Neural cell (in vitro differentiated cells): ENCODE results near the gene STX8.

Source experiments
- EP300 ChIP-seq: fragments of 450-650 bp; conservative IDR thresholded peaks from 2 replicates; pipeline ENCODE4 v1.6.1; 2014; ENCODE audit warnings: antibody characterized with exemption, mild to moderate bottlenecking, moderate library complexity; ENCODE audit not compliant: poor library complexity, severe bottlenecking
- EZH2 ChIP-seq: fragments of 200-600, 300-800 bp; shearing (Covaris generic), sonication (generic); IDR thresholded peaks from 2 replicates; pipeline ENCODE4 v1.6.1; 2014; ENCODE audit warnings: antibody characterized with exemption, low read length, borderline replicate concordance, mild to moderate bottlenecking; ENCODE audit not compliant: insufficient read depth, poor library complexity, severe bottlenecking
- MXI1 ChIP-seq: fragments of 450-650 bp; conservative IDR thresholded peaks from 2 replicates; pipeline ENCODE4 v1.6.1; 2014; ENCODE audit warnings: antibody characterized with exemption, mild to moderate bottlenecking; ENCODE audit not compliant: poor library complexity, severe bottlenecking
- POLR2AphosphoS5 ChIP-seq: IDR thresholded peaks from 2 replicates; pipeline ENCODE4 v1.6.1; 2012
- REST ChIP-seq: IDR thresholded peaks from 2 replicates; pipeline ENCODE4 v1.6.1; 2012; ENCODE audit warnings: borderline replicate concordance
- SMC3 ChIP-seq: fragments of 450-650 bp; conservative IDR thresholded peaks from 2 replicates; pipeline ENCODE4 v1.6.1; 2014; ENCODE audit warnings: antibody characterized with exemption, mild to moderate bottlenecking, moderate library complexity; ENCODE audit not compliant: poor library complexity
- TAF1 ChIP-seq: IDR thresholded peaks from 2 replicates; pipeline ENCODE4 v1.6.1; 2012; ENCODE audit warnings: low read depth
- TF ChIP-seq, protein P1 (sequence below): fragments of 450-650 bp; IDR thresholded peaks from 2 replicates; pipeline ENCODE4 v1.5.1; 2014; ENCODE audit warnings: antibody characterized with exemption, mild to moderate bottlenecking, moderate library complexity; ENCODE audit not compliant: poor library complexity, severe bottlenecking

- TF ChIP-seq EP300 (no peak), POLR2AphosphoS5 (no peak), EZH2 (no peak), MXI1 (no peak), TAF1 (no peak), REST (no peak), SMC3 (no peak)
- TF ChIP-seq, protein P1, sequence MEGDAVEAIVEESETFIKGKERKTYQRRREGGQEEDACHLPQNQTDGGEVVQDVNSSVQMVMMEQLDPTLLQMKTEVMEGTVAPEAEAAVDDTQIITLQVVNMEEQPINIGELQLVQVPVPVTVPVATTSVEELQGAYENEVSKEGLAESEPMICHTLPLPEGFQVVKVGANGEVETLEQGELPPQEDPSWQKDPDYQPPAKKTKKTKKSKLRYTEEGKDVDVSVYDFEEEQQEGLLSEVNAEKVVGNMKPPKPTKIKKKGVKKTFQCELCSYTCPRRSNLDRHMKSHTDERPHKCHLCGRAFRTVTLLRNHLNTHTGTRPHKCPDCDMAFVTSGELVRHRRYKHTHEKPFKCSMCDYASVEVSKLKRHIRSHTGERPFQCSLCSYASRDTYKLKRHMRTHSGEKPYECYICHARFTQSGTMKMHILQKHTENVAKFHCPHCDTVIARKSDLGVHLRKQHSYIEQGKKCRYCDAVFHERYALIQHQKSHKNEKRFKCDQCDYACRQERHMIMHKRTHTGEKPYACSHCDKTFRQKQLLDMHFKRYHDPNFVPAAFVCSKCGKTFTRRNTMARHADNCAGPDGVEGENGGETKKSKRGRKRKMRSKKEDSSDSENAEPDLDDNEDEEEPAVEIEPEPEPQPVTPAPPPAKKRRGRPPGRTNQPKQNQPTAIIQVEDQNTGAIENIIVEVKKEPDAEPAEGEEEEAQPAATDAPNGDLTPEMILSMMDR, result no peak
Observed at GRCh38 chr17:9209347-9209746, 366.3 kb downstream of the STX8 start.
